ENCODE results near the gene LRRC32. TPM values are rescaled to one million over a fixed set of nuclear protein-coding genes. Genes with fewer than 3 reads are reported as not detected.

Gene LRRC32
- total and polyA plus RNA-seq, 9 of the 15 experiments (the other 6 are each of a cell fraction or from before 2014, with no cell fraction given) = 0.10 to 0.50 (median 0.19) TPM; not detected in 5

DNA sequence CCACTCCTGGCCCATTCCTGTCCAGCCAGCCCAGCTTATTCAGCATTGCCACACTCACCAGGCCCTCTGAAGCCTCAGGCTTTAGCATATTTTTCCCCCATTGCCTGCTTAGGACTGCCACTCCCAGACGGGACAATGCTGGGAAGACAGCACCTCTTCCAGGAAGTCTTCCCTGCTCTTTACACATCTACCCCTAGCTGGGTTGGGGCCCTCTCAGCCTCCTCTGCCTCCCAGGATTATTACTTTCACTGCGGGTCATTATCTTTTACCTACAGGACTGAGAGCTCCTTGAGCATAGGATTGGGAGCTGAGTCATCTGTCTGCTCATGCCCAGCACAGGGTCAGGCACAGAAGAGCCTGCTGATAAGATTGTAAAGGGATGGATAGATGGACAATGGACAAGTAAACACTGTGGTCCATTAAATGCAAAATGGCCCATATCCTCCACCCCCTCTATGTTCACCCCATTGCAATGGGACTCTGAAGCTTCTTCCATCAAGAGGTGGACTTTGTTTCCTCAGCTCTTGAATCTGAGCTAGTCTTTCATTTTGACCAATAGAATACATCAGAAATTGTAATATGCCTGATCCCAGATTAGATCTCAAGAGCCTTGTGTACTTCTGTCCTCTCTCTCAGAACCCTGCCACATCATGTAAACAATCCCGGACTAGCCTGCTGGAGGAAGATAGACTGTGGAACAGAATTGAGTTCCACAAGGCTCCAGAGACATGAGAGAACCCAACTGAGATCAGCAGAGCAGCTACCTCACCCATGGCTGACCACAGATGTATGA lies 32.0 kb upstream of the LRRC32 start (continued):
- peak; percentile 88 for TF ChIP-seq FOXM1 (IDR thresholded peaks at IDR 0.05; ENCODE audit: low read depth)
- TF ChIP-seq FOXM1 (CRISPR knock-in tag; IDR thresholded peaks at IDR 0.05; ENCODE audit: low read depth) = no peak
- TF ChIP-seq, protein P1, sequence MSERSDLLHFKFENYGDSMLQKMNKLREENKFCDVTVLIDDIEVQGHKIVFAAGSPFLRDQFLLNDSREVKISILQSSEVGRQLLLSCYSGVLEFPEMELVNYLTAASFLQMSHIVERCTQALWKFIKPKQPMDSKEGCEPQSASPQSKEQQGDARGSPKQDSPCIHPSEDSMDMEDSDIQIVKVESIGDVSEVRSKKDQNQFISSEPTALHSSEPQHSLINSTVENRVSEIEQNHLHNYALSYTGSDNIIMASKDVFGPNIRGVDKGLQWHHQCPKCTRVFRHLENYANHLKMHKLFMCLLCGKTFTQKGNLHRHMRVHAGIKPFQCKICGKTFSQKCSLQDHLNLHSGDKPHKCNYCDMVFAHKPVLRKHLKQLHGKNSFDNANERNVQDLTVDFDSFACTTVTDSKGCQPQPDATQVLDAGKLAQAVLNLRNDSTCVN (CRISPR knock-in tag; IDR thresholded peaks at IDR 0.05) = no peak
- TF ChIP-seq TBL1XR1 (IDR thresholded peaks at IDR 0.05; ENCODE audit: low read length in 2 of 2) = peak in 1 of 2 experiments; percentile 88; a peak in 2 of 4 replicates
- no peak for TF ChIP-seq CEBPB (tag; IDR thresholded peaks at IDR 0.05)
- TF ChIP-seq, protein P2, sequence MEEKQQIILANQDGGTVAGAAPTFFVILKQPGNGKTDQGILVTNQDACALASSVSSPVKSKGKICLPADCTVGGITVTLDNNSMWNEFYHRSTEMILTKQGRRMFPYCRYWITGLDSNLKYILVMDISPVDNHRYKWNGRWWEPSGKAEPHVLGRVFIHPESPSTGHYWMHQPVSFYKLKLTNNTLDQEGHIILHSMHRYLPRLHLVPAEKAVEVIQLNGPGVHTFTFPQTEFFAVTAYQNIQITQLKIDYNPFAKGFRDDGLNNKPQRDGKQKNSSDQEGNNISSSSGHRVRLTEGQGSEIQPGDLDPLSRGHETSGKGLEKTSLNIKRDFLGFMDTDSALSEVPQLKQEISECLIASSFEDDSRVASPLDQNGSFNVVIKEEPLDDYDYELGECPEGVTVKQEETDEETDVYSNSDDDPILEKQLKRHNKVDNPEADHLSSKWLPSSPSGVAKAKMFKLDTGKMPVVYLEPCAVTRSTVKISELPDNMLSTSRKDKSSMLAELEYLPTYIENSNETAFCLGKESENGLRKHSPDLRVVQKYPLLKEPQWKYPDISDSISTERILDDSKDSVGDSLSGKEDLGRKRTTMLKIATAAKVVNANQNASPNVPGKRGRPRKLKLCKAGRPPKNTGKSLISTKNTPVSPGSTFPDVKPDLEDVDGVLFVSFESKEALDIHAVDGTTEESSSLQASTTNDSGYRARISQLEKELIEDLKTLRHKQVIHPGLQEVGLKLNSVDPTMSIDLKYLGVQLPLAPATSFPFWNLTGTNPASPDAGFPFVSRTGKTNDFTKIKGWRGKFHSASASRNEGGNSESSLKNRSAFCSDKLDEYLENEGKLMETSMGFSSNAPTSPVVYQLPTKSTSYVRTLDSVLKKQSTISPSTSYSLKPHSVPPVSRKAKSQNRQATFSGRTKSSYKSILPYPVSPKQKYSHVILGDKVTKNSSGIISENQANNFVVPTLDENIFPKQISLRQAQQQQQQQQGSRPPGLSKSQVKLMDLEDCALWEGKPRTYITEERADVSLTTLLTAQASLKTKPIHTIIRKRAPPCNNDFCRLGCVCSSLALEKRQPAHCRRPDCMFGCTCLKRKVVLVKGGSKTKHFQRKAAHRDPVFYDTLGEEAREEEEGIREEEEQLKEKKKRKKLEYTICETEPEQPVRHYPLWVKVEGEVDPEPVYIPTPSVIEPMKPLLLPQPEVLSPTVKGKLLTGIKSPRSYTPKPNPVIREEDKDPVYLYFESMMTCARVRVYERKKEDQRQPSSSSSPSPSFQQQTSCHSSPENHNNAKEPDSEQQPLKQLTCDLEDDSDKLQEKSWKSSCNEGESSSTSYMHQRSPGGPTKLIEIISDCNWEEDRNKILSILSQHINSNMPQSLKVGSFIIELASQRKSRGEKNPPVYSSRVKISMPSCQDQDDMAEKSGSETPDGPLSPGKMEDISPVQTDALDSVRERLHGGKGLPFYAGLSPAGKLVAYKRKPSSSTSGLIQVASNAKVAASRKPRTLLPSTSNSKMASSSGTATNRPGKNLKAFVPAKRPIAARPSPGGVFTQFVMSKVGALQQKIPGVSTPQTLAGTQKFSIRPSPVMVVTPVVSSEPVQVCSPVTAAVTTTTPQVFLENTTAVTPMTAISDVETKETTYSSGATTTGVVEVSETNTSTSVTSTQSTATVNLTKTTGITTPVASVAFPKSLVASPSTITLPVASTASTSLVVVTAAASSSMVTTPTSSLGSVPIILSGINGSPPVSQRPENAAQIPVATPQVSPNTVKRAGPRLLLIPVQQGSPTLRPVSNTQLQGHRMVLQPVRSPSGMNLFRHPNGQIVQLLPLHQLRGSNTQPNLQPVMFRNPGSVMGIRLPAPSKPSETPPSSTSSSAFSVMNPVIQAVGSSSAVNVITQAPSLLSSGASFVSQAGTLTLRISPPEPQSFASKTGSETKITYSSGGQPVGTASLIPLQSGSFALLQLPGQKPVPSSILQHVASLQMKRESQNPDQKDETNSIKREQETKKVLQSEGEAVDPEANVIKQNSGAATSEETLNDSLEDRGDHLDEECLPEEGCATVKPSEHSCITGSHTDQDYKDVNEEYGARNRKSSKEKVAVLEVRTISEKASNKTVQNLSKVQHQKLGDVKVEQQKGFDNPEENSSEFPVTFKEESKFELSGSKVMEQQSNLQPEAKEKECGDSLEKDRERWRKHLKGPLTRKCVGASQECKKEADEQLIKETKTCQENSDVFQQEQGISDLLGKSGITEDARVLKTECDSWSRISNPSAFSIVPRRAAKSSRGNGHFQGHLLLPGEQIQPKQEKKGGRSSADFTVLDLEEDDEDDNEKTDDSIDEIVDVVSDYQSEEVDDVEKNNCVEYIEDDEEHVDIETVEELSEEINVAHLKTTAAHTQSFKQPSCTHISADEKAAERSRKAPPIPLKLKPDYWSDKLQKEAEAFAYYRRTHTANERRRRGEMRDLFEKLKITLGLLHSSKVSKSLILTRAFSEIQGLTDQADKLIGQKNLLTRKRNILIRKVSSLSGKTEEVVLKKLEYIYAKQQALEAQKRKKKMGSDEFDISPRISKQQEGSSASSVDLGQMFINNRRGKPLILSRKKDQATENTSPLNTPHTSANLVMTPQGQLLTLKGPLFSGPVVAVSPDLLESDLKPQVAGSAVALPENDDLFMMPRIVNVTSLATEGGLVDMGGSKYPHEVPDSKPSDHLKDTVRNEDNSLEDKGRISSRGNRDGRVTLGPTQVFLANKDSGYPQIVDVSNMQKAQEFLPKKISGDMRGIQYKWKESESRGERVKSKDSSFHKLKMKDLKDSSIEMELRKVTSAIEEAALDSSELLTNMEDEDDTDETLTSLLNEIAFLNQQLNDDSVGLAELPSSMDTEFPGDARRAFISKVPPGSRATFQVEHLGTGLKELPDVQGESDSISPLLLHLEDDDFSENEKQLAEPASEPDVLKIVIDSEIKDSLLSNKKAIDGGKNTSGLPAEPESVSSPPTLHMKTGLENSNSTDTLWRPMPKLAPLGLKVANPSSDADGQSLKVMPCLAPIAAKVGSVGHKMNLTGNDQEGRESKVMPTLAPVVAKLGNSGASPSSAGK (IDR thresholded peaks at IDR 0.05) = no peak; the same call in 1 of the 2 replicates
